Stimulated activated naive CD4-positive, alpha-beta T cell treated with Interleukin-2 at 50 U/mL for 16 hours (primary cell): Measurements from ENCODE around the gene FMC1.
A peak's percentile ranks its signal among the peaks of the same experiment; 100 is the strongest.
"Not testable (repeated sequence)": the region's sequence is repeated elsewhere in the genome, so short reads cannot be mapped to it uniquely, and the experiment has no call there.

Source experiments
- DNase-seq: peaks from one replicate; lab custom pipeline; 2025; lab: John Stamatoyannopoulos, UW

The FMC1 gene, protein sequence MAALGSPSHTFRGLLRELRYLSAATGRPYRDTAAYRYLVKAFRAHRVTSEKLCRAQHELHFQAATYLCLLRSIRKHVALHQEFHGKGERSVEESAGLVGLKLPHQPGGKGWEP

DNA sequence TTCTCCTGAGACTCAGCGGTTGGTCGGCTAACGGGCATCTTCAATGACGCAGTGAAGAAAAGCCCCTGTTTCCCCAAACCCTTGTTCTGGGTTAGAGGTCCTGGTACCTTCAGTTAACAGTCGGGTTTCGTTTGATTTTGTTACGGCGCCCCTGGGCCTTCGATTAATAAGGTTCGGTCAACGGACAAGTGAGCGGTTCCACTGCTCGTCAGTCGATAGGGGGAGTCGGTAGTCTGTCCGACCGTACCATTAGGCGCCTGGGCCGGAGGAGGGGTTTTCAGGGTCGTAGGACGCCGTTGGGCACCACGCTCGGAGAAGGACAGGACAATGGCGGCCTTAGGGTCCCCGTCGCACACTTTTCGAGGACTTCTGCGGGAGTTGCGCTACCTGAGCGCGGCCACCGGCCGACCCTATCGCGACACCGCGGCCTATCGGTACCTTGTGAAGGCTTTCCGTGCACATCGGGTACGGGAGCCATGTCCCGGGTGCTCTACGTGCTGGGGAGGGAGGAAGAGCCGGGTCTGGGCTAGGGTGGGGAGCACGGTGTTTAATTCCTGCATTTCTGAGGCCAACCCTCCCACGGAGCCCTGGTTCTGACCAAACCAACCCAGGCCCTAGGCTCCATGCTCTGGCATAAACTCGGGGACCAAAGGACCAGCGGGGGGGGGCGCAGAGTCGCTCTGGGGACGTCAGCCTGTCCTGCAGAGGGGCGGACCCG is at the start of gene FMC1:
TSS of gene FMC1 (plus strand) at position 280 of the 718 bp plus-strand sequence. CDS start at position 328, 48 bp downstream.
- DNase-seq: peak; percentile 84

DNA sequence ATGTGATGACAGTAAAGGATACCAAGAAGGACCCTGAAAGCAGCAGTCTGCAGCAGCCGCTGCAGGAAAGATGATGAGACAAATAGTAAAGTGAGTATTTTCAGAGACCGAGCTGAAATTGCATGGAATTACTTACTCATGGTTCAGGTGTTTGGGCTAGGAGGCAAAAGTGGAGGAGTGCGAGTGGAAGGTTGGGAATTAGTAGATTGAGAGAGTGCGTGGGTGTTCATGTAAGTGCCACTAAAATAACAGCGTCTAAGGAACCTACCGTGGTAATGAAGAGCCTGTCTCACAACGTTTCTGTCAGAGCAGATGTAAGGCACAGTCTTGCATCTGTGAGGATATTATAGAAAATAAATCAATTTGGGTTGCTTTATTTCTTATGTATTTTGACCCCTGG is 48.3 kb upstream of the FMC1 start:
- DNase-seq: no peak

DNA sequence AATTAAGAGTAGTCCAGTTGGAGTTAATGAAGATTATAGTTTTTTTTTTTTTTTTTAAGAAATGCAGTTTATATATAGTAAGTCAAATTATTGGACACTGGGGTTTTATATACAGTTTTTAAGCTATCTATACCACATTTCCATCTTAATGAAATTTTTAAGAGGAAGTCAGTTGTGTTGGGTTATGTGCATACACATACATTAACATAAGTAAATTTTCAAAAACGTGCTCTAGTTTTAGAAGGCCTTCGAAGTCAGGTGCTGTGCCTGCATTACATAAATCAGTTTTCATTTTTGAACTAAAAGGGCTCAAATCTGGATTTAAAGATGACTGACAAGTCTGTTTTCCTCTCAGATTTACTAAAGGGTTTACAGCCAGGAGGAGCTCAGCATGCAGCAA is 47.6 kb upstream of the FMC1 start:
- no peak for DNase-seq

DNA sequence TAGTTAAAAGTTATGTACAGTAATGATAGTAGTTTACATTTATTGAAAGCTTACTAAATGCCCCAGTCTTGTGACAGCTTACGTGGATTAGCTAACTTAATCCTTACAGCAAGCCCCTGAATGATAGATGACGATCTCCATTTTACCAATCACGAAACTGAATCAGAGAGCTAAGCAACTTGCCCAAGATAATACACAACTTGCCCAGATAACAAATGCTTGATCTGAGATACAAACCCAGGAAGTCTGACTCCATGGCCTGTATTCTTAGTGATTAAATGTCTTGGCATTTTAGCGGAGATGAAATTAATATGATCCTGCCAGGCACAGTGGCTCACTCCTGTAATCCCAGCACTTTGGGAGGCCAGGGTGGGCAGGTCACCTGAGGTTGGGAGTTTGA is 46.9 kb upstream of the FMC1 start:
- DNase-seq: no peak

DNA sequence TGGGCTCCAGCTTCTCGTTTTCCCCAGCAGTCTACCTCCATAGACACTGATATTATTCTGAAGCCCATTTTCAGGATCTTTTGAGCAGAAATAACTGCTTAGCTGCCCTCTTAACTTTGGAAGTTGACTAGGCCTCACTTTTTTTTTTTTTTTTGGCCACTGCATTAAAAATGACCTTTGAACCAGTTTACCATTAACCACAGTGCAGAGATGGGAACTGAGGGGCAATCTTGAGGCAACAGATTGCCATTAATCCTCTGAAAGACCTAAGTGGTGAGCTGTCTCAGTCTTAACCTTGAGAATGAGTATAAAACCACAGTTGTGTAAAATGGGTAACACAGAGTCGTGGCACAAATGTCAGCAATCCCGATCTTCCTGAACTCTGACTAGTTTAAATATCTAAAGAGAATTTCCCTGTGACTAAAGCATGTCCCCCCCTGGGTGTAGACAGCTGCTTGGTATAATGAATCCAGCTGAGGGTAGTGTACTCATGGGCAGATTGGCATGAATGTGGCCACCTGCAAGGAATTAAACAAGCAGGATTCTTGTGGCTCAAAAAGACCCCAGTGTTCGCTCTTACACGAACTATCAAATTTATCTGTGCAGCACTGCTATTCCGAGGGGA is 46.1 kb upstream of the FMC1 start:
- DNase-seq: no peak

DNA sequence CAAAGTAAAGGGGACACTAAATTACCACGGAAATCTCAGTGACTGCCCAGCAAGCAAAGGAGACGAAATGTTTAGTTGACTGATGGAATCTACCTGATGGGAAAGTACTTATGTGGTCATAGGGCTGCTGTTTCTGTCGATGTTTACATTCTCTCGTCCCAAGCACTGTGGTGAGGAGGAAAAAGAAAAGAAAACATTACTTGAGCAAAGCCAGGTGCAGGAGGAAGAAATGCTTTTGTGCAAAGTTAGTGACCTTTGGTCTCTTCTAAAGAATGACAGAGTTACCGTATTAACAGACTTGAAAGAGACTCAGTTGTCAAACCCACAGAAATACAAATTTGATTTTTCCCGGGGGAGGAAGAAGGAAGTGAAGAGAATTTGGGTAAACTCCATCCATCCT is 43.3 kb upstream of the FMC1 start:
- DNase-seq: no peak

DNA sequence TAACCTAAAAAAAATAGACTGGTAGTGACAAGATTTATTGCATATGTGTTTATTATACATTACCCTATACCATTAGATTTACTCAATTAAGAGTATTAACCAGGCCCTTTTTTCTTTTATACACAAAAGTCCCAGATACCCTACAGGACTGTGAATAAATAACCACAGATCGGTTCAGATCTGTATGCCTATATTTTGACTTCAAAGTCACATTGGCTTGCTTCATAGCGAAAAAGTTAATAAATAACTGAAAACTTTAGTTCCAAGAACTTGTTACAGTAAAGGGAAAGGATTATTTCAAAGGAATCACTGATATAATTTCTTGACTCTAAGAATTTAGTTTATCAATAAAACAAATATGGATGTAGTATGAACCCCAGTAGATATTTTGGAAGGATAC is 41.8 kb upstream of the FMC1 start:
- DNase-seq: no peak

DNA sequence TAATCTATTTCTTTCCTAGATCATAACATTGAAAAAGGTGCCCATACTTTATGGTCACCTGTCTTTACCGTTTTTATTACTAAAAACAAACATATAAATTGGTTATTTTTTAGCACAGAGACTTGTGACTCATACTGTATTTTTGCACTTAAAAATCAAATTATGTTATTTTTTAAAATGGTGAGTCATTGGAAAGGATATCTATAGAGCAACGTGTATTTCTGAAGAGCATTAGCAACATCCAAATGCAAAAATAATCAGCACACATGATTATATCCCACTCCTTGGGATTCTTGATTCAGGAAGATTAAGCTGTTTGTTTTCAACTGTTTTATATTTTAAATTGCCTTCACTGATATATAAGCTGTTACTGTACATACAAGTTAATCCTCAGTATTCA is 40.7 kb upstream of the FMC1 start:
- DNase-seq: no peak

DNA sequence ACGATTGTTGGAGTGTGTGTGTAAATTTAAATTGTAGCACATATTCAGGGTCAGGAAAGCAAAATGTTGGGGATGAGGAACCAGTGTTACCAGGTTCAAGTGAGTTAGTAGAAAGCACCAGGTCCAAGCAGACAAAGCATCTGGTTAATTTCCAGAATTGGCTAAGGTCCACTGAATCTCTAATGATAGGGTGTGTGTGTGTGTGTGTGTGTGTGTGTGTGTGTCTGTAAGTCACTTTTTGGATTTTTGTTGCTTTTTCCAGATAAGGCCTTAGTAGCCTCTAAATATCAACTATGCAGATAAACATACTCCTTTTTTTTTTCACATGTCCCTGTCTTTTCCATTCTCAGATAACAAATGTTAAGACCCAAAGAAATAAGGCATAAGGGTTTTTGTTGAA is 36.6 kb upstream of the FMC1 start:
- no peak for DNase-seq

DNA sequence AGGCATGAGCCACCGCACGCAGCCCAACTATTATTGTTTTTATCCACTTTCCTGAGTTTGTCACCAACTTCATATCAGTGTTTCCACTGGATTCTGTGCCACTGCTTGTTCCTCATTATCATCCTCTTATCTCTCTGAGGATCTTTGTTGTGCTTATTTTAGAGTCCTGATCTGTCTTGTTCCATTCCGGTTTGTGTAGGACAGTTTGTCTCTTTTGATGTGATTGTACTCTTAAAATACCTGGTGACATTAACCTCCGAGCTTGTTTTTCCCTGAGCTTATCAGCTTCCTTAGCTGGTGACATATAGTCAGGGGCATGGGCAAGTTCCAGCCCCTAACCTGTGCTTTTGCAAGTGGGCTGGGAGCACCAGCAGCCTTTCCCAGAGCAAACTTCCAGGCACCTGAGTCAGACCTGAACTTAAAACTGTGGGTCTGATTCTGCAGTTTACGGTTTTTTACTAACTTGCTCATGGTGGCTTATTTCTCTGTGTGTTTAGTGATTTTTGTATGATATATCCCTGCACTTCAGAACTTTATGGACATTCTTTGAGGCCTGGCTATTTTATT is 23.1 kb upstream of the FMC1 start:
- DNase-seq: no peak

DNA sequence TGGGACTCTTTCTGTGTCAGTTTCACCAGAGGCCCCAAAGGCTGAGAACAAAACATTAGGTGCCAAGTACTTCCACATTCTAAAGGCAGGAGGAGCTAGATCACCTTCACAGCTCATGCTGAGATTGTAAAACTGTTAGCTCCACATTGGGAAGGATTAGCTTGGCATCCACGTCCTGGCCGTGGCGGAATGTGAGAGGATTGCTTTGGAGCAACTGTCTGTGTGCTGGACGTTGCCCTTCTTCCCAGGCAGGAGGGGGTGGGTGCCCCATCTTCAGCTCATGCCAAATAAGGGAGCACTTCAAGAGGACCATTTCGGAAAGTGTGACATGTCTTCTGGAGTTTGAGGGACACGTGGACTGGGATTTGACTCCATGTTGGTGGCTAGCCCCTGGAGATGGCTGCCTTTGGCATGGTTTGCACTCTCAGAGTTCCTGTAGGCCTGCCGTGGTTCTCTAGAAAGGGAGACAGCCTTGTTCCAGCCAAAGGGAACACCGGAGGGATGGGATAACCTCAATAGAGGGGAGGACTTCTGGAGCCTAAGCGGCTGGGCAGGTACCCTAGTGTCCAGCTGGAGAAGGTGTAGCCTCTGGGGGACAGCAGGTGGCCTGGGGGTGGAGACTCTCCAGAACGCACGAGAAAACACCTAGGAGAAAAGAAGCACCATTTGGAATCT is 19.9 kb upstream of the FMC1 start:
- DNase-seq: no peak

DNA sequence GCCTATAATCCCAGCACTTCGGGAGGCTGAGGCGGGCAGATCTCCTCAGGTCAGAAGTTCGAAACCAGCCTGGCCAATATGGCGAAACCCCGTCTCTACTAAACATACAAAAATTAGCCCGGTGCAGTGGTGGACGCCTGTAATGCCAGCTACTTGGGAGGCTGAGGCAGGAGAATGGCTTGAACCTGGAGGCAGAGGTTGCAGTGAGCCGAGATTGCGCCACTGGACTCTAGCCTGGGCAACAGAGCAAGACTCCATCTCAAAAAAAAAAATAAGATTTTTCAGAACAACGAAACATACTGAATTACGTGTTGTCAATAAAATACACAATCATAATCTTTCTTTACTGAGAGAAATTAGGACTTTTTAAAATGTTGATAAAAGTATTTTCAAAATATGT is 16.4 kb upstream of the FMC1 start:
- DNase-seq: not testable (repeated sequence)

DNA sequence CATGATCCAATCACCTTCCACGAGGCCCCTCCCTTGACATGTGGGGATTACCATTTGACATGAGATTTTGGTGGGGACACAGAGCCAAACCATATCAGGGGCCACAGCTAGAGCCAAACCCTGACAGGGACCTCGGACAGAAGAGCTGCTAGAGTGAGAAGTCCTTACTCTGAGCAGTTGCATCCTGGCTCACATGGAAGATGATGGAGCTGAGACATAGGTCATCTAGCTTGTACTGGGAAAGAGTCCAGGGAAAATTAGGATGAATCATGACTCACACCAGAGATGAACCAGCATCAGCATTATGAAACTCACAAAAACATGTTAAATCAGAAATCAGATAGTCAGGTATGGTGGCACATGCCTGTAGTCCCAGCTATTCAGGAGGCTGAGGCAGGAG is 12.8 kb upstream of the FMC1 start:
- DNase-seq: no peak

DNA sequence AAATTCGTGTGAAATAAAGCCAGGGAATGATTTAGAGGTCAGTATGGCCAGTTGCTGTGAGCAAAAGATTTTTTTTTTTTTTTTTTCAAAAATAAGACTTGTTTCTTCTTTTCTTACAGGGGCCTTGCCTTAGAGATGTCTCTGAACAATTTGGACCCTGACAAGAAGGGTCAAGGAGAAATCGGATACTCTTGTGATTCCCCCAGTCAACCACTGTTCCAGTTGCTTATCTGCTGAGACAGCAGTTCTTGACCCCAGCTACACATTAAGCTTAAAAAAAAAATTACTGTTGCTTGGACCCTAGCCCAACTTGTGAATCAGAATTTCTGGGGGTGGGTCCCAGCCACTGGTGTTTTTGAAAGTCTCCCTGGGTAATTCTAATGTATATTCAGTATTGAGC is 12.0 kb upstream of the FMC1 start:
- DNase-seq: no peak

DNA sequence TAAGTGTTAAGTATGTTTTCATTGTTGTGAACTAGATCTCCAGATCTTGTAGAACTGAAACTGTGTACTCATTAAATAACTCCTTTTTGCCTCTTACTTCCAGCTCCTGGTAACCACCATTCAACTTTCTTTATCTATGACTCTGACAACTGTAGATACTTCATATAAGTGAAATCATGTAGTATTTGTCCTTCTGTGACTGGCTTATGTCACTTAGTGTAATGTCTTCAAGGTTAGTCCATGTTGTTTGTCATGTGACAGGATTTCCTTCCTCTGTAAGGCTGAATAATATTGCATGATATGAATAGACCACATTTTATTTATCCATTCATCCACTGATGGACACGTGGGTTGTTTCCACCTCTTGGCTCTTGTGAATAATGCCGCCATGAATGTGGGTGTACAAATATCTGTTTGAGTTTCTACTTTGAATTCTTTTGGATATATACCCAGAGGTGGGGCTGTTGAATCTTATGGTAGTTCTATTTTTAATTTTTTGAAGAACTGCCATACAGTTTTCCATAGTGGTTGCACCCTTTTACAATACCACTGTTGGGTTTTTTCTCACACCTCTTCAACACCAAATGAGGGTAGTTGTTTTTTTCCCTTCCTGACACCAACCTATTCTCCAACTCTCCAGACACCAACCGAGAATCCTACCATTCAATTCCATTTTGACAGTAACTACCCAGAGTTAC is 10.7 kb upstream of the FMC1 start:
- no peak for DNase-seq

DNA sequence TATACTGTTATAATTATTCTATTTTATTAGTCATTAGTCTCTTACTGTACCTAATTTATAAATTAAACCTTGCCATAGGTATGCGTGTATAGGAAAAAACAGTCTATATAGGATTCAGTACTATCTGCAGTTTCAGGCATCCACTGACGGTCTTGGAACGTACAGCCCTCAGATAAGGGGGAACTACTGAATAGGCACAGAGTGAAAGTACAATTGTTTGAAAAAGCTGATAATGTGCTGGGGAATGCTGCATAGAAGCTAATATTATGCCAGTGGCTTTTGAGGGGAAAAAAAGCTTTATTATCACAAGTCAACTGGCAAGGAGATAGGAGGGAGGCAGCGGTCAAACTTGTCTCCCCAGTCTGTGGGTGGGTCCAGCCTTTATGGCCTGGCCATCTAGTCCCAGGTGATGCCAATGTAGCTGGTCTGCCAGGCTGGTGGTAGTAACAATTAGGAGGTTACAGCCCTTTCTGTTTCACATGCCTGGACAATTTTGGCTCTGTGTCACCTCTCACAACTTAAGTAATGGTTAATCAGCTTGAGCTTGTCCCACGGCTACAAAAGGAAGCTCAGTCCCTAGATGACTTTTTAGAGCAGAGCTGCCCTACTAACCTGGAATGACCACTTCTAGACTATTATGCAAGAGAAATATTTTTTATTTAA is 8.3 kb upstream of the FMC1 start:
- no peak for DNase-seq

DNA sequence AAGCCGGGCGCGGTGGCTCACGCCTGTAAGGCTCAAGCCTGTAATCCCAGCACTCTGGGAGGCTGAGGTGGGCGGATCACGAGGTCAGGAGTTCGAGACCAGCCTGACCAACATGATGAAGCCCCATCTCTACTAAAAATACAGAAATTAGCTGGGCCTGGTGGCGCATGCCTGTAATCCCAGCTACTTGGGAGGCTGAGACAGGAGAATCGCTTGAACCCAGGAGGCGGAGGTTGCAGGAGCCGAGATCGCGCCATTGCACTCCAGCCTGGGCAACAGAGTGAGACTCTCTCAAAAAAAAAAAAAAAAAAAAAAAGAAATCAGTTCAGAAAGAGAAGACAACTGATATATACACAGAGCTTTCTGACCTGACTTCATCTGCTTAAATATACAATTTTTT is 7.7 kb upstream of the FMC1 start:
- not testable (repeated sequence) for DNase-seq

DNA sequence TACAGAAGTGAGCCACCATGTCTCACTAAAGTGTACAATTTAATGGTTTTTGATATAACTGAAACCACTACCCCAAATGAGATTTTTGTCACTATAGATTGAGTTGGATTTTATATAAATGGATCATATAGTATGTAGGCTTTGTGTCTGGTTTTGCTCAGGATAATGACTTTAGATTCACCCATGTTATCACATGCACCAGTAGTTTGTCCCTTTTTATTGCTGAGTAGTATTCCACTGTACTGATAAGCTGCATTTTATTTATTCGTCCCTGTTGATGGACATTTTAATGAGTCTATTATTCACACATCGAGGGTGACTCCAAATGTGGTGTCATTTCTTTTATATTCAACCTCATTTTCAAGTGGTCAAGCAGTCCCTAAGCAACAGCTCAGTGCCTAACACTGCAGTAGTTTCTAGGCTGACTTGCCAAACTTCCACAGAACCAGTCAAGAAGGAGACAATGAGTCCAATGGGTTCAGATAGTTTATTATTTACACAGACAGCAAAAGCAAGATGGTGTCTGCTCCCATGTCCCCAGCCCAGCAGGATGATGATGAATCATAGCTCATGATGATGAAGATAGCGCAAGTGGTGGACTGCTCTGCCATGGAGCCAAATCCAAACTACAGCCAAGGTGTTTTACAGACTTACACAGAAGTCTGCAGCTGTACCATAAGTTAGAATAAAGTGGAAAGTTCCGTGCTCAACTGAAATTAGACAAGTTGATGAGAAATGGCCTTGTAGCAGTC is 6.6 kb upstream of the FMC1 start:
- DNase-seq: no peak

DNA sequence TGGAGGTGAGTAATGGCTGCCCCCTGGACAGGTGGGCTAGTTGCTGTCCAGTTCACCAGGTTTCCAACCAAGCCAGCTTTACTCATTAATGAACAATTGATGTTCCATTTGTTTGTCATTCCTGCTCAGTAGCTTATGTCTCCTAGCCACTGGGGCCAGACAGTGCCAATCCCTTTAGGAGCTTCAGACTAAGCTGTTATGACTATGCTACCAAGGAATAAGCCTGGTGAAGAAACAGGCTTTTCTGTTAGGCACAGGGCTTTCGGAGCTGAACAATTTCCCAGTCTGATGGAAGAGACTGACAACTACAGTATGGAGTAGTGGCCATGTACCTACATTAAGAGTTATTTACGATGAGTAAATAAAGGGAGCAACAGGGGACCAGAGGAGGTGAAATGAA is 2.1 kb upstream of the FMC1 start:
- no peak for DNase-seq

DNA sequence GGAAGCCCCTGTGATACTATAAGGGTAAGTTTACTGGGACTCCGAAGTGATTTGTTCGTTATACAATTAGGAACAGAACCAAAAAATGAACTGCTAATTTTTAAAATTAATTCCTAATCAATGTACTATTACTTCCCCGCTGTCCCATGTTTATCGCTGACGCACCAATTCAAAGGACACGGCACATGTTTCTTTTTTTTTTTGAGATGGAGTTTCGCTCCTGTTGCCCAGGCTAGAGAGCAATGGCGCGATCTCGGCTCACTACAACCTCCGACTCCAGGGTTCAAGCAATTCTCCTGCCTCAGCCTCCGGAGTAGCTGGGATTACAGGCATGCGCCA is 1.5 kb upstream of the FMC1 start:
- no peak for DNase-seq
